HG02938 (cell line): Measurements from ENCODE around the gene TADA3.

Experiments used
- ATAC-seq: cut with Tn5 transposase; IDR thresholded peaks from one replicate; pipeline ENCODE4 v1.9.1; 2021; ENCODE audit warnings: mild to moderate bottlenecking, moderate library complexity; ENCODE audit not compliant: unreplicated experiment

Gene TADA3

GRCh38 chr3:9810433-9810770 lies 18.1 kb upstream of the TADA3 start:
- no peak for ATAC-seq

- ATAC-seq: no peak
These were observed 17.6 kb upstream of the TADA3 start, which contains the start of gene TTLL3 for GRCh38 chr3:9809615-9810432. TTLL3 (plus strand) TSS chr3:9810262; CDS start chr3:9810662, 400 bp downstream.

DNA sequence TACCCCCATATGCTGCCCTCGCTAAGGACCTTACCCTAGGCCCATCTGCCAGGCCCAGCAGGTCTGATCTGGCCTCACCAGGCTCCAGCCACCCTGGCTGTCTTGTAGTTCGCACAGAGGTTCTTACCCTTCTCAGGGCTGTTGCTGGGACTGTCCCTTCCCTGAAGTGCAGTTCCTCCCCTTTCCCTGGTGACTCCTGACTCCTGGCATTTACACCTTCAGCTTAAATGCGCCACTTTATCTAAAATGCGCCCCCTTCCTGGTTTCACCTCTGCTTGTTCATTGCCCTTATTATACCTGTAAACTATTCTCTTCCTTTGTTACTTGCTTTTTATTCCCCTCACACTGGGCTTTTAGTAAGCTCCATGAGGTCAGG lies 17.0 kb upstream of the TADA3 start:
- ATAC-seq: no peak

DNA sequence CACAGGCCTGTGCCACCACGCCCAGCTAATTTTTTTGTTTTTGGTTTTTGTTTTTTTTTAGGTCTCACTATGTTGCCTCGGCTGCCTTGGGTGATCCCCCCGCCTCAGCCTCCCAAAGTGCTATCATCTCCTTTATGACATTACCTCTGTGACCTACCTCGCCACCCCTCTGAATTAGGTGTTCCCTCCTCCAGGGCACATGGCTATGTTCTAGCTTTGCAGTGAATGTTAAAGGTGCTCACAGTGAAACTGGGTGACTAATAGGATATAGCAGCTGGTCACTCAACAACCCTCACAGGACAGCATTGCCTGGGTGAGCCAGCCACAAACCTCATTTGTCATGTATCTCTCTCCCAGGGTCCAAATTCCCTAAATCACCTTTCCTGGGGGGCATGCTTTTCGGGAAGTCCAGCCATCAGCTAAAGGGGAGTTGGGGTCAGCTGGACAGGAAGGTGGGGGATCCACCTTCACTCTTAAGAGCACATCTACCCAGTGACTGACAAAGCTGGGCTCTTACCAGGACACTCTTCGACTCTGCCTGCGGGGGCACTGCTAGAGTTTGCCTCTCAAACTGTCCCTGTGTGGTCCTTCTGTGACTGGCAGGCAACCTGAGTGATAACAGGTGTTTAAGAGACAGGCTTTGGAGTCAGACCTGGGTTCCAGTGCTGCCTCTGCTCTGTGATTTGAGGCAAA lies 16.2 kb upstream of the TADA3 start:
- peak; percentile 47 for ATAC-seq

DNA sequence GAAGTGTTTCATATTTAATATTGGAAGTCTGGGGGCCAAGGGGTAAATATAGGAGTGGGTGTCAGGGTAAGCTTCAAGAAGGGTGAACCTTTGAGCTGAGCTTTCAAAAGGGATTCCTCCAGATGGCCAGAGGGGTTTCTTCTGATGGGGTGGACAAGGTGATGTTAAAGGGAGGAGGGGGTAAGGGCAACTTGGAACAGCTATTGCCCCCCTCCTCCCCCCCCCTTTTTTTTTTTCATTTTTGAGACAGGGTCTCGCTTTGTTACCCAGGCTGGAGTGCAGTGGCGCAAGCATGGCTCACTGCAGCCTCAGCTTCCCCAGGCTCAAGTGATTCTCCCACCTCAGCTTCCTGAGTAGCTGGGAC lies 15.7 kb upstream of the TADA3 start:
- ATAC-seq: no peak

- ATAC-seq: no peak
These were observed 14.7 kb upstream of the TADA3 start for GRCh38 chr3:9806688-9807589.

- no peak for ATAC-seq
These were observed 13.9 kb upstream of the TADA3 start for GRCh38 chr3:9806137-9806536.

DNA sequence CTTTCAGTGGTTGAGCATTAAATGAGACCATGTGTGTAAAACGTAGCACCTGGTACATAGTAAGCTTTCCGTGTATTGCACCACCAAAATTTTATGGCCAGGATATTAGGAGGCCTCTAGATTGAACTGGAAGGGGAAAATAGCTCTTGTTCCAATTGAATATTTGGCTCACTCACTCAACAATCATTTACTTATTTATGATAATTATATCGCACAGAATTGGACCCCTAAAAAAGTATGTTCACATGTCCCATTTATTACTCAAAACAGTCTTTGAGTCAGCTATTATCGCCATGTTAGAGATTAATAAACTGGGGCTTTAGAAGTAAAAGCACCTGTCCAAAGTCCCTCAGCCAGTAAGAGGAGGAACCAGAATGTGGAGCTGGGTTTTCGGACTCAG lies 12.7 kb upstream of the TADA3 start:
- ATAC-seq: no peak

DNA sequence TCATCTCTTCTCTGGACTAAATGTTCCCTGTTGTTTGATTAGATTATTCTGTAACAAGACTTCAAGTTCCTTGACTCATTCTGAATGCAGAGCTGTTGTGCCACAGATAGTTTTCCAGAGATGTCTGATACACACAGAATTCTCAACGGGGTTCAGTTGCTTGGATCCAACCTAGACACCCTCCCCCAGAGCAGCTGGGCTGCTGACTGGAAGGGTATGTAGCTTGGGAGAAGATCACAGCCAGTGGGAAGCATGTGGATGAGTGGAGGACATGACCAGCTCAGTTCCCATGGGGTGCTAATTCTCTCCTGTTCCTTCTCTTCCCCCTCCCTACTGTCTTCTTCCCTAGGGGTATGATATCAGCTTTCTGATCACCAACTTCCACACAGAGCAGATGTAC lies 11.2 kb upstream of the TADA3 start:
- no peak for ATAC-seq

DNA sequence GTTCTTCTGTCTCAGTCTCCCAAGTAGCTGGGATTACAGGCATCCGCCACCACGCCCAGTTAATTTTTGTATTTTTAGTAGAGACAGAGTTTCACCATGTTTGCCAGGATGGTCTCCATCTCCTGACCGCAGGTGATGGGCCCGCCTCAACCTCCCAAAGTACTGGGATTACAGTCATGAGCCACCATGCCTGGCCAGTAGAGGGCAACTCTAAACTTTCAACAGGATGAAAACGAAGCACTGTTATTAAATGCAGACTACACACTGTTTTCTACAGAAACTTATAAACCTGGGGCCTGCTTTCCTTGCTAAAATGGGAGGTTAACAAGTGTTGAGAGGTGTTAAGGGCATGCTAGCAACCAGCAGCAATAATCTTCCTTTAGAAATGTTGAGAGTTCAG lies 8.3 kb upstream of the TADA3 start:
- ATAC-seq: no peak

DNA sequence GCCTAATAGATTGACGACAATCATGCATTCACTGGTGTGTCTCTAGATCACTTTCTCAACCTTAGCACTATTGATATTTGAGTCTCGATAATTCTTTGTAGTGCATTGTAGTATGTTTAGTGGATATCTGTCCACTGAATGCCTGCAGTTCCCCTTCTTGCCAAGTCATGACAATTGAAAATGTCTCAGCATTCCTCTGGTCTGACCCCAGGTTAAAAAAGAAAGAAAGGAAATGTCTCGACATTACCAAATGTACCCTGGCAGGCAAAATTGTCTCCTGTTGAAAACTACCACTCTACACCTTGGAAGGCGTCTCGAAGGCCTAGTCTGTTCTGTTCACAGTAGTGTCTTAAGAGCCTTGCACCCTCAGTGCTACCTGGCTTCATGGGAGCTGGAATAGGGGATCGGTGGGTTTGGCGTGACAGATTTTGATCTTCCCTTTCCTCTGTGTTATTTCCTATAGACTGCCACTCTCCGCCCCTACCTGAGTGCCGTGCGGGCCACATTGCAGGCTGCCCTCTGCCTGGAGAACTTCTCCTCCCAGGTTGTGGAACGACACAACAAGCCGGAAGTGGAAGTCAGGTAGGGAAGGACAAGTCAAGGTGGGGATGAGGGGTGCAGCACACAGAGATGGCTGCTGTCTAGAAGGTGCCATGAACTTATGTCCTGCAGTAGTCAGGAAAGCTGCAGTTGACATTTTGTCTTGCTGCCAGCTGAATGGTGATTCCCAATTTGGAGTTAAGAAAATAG lies 5.1 kb upstream of the TADA3 start:
- no peak for ATAC-seq

- no peak for ATAC-seq
These were observed 2.9 kb upstream of the TADA3 start for GRCh38 chr3:9795207-9795606.

GRCh38 chr3:9794400-9794799 lies 2.1 kb upstream of the TADA3 start:
- no peak for ATAC-seq

DNA sequence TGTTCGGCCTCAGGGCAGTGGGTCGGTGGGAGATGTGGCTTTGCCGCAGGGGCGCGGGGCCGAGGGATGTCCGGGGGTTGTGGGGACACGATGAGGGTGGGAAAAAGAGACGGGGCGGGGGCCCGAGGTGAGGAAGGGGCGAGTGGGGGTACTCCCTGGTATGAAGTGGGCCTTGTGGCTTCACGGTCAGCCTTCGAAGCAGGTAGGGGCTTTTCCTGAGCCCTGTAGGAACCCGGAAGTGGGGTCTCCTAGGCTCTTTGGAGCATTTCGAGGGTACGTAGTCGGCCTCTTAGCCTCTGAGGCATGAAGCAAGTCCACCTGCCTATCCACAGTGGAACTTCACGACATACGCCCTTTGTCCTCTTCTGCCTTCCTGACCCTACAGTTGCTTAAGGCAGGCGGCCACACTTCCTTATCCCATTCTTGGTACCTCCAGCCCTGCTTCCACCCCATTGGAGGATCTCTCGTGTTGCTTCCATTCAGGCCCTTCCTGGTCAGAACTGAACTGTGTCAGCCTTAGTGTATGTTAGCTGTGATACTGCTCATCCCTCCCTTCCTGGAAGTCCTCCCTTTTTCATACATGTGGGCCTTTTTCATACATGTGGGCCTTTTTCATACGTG lies 998 bp upstream of the TADA3 start:
- no peak for ATAC-seq

GRCh38 chr3:9791790-9792404 lies 376 bp downstream of the TADA3 start:
- ATAC-seq: no peak

DNA sequence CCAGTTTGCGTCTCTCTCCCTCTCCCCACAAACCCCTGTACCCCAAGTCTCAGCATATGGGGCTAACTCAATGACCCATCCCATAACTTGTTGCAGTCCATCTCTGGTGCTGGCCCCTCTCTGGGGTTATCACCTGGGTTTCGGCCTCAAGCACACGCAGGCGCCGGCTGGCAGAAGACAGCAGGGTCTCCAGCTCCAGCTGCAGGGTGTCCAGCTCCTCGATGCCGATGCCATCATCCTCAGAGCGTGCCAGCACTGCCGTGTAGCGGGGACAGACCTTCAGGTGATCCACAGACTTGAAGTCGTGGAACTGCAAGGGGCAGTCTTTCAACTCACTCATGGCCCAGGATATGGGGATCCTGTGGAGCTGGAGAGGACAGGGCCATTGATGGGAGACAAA lies 1.1 kb downstream of the TADA3 start:
- no peak for ATAC-seq

DNA sequence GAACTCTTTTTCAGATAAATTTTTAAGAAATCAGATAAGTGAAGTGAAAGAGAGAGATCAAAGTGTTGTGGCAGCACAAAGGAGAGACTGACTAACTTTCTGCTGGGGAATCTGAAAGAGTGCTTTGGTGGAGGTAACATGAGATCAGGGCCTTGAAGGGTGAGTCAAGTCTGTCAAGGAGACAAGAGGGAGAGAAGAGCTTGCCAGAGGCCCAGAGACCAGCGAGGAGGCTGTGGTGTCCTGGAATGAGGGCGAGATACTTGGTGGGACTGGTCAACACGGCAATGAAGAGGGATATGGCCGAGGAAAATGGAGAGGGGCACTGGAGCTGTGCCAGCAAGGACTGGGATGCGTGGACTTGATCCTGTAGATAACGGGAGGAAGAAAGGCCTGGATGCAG lies 4.6 kb downstream of the TADA3 start:
- no peak for ATAC-seq

DNA sequence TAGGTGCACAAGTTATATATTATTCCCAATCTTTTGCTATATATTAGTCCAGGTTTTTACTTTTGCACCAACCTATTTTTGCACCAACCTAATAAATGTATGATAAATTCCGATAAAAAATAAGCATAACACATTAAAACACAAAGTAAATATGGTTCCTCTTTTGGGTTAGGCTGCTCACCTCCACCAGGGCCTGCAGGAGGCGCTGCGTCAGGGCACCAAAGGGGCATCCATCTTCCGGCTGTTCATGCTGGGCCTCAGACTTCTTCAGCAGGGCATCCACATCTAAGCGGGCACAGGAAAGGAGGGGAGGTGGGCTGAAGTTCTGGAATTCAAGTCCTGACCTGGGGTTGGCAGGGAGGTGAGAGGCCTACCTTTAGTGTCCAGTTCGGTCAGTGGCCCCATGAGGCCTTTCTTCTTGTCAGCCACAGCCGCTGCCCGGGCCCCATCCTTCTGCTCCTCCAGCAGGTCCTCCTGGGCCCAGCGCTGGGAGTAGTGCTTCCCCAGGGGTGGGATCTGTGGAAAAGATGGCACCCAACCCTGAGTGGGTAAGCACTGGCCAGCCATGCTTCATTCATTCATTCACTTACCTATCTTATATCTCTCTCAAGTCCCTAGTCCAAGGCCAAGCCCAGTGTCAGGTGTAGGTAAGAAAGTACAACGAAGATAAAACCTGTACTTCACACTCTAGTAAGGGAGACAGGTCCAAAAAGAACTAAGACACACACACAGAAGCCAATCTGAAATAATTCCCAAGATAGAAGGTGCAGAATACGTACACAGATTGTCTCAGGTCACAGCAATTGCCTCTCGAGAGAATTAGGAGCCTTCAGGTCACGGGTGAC lies 5.2 kb downstream of the TADA3 start:
- no peak for ATAC-seq

GRCh38 chr3:9786209-9786739 lies 6.0 kb downstream of the TADA3 start:
- ATAC-seq: no peak
